ENCODE results near the gene ME1.

GRCh38 chr6:83359638-83360037 lies 71.2 kb downstream of the ME1 start:
- TF ChIP-seq, protein P1, sequence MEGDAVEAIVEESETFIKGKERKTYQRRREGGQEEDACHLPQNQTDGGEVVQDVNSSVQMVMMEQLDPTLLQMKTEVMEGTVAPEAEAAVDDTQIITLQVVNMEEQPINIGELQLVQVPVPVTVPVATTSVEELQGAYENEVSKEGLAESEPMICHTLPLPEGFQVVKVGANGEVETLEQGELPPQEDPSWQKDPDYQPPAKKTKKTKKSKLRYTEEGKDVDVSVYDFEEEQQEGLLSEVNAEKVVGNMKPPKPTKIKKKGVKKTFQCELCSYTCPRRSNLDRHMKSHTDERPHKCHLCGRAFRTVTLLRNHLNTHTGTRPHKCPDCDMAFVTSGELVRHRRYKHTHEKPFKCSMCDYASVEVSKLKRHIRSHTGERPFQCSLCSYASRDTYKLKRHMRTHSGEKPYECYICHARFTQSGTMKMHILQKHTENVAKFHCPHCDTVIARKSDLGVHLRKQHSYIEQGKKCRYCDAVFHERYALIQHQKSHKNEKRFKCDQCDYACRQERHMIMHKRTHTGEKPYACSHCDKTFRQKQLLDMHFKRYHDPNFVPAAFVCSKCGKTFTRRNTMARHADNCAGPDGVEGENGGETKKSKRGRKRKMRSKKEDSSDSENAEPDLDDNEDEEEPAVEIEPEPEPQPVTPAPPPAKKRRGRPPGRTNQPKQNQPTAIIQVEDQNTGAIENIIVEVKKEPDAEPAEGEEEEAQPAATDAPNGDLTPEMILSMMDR (IDR thresholded peaks at IDR 0.05), result no peak
- no peak for TF ChIP-seq EP300 (IDR thresholded peaks at IDR 0.05)
- TF ChIP-seq POLR2A (IDR thresholded peaks at IDR 0.05), result no peak
